ENCODE results near the gene VTI1A. TPM values are rescaled to one million over a fixed set of nuclear protein-coding genes. Genes with fewer than 3 reads are reported as not detected.

Gene VTI1A
- total and polyA plus RNA-seq, 2 of the 13 experiments (the other 11 are each of a cell fraction or from before 2014, with no cell fraction given) = 11.7 to 32.7 TPM

- TF ChIP-seq PAWR (CRISPR knock-in tag; IDR thresholded peaks at IDR 0.05; ENCODE audit: borderline replicate concordance) (no peak), ZNF619 (CRISPR knock-in tag; IDR thresholded peaks at IDR 0.05) (no peak), CREM (IDR thresholded peaks at IDR 0.05) (peak; percentile 60; the same call in 1 of the 2 replicates), CREM (CRISPR knock-in tag; IDR thresholded peaks at IDR 0.05) (no peak), KDM1A (CRISPR knock-in tag; IDR thresholded peaks at IDR 0.05) (no peak), YY1 (IDR thresholded peaks at IDR 0.05; ENCODE audit: insufficient read depth, insufficient replicate concordance, low read depth, low read length) (no peak), SIN3B (IDR thresholded peaks at IDR 0.05; ENCODE audit: low read length) (no peak), POLR2AphosphoS5 (IDR thresholded peaks at IDR 0.05; ENCODE audit: low read depth, low read length) (0 out of 2 replicates have a peak, but pooled peaks have one; percentile 29), ZFP1 (CRISPR knock-in tag; IDR thresholded peaks at IDR 0.05) (no peak), DNMT1 (CRISPR knock-in tag; IDR thresholded peaks at IDR 0.05) (no peak), ZFP36 (IDR thresholded peaks at IDR 0.05; ENCODE audit: borderline replicate concordance, low read depth, low read length, partially characterized antibody) (no peak), ISL2 (CRISPR knock-in tag; IDR thresholded peaks at IDR 0.05) (peak; percentile 89), KDM4B (CRISPR knock-in tag; IDR thresholded peaks at IDR 0.05) (peak; percentile 23), ZNF644 (CRISPR knock-in tag; IDR thresholded peaks at IDR 0.05; ENCODE audit: low read depth) (peak; percentile 98), HCFC1 (IDR thresholded peaks at IDR 0.05; ENCODE audit: low read depth, low read length) (no peak), ZNF335 (CRISPR knock-in tag; IDR thresholded peaks at IDR 0.05) (no peak), STAG1 (CRISPR knock-in tag; IDR thresholded peaks at IDR 0.05) (peak; percentile 43), ERF (CRISPR knock-in tag; IDR thresholded peaks at IDR 0.05) (peak; percentile 59), SNAPC4 (CRISPR knock-in tag; IDR thresholded peaks at IDR 0.05) (peak; percentile 37; the same call in 1 of the 2 replicates), AHR (CRISPR knock-in tag; IDR thresholded peaks at IDR 0.05) (peak; percentile 75; the same call in 1 of the 2 replicates), GATAD1 (CRISPR knock-in tag; IDR thresholded peaks at IDR 0.05) (peak; percentile 46)
- TF ChIP-seq, protein P1, sequence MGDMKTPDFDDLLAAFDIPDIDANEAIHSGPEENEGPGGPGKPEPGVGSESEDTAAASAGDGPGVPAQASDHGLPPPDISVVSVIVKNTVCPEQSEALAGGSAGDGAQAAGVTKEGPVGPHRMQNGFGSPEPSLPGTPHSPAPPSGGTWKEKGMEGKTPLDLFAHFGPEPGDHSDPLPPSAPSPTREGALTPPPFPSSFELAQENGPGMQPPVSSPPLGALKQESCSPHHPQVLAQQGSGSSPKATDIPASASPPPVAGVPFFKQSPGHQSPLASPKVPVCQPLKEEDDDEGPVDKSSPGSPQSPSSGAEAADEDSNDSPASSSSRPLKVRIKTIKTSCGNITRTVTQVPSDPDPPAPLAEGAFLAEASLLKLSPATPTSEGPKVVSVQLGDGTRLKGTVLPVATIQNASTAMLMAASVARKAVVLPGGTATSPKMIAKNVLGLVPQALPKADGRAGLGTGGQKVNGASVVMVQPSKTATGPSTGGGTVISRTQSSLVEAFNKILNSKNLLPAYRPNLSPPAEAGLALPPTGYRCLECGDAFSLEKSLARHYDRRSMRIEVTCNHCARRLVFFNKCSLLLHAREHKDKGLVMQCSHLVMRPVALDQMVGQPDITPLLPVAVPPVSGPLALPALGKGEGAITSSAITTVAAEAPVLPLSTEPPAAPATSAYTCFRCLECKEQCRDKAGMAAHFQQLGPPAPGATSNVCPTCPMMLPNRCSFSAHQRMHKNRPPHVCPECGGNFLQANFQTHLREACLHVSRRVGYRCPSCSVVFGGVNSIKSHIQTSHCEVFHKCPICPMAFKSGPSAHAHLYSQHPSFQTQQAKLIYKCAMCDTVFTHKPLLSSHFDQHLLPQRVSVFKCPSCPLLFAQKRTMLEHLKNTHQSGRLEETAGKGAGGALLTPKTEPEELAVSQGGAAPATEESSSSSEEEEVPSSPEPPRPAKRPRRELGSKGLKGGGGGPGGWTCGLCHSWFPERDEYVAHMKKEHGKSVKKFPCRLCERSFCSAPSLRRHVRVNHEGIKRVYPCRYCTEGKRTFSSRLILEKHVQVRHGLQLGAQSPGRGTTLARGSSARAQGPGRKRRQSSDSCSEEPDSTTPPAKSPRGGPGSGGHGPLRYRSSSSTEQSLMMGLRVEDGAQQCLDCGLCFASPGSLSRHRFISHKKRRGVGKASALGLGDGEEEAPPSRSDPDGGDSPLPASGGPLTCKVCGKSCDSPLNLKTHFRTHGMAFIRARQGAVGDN (CRISPR knock-in tag; IDR thresholded peaks at IDR 0.05) = peak; percentile 71
- TF ChIP-seq, protein P2, sequence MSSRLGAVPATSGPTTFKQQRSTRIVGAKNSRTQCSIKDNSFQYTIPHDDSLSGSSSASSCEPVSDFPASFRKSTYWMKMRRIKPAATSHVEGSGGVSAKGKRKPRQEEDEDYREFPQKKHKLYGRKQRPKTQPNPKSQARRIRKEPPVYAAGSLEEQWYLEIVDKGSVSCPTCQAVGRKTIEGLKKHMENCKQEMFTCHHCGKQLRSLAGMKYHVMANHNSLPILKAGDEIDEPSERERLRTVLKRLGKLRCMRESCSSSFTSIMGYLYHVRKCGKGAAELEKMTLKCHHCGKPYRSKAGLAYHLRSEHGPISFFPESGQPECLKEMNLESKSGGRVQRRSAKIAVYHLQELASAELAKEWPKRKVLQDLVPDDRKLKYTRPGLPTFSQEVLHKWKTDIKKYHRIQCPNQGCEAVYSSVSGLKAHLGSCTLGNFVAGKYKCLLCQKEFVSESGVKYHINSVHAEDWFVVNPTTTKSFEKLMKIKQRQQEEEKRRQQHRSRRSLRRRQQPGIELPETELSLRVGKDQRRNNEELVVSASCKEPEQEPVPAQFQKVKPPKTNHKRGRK (CRISPR knock-in tag; IDR thresholded peaks at IDR 0.05) = no peak
These were observed 248.5 kb downstream of the VTI1A start (continued) for GRCh38 chr10:112695539-112695938.

Measured in HepG2 (cell line).